ENCODE measurements around the gene PTPN14. TPM values are rescaled to one million over a fixed set of nuclear protein-coding genes. Genes with fewer than 3 reads are reported as not detected.

Gene PTPN14
- total and polyA plus RNA-seq, 11 donors, result 8.7 to 52.0 (median 33.5) TPM

DNA sequence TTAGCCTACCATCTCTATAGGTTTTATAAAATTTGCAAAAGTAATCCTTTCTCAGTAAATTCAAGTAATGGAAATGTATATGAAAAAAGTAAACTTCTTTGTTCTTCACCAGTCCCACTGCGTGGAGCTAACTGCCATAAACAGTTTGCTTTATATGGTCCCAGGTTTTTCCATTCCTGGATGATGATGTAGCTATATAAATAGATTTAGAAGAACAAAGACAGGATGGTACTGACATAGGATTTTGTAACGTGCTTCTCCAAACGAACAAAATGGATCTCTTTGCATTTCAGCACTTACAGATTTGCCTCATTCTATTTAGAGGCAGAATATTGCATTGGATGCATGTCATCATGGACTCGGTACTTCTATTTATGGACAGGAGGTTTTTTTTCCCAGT, 213.2 kb downstream of the PTPN14 start:
- Histone ChIP-seq H3K4me1 (peaks cover 0 to 36% (median 12%) of the 10 kb centered on the region in 12 donors), H3K27ac (peak overlapping the region in 11 of 12 donors; percentile 52 to 84 (median 75)), H3K4me3 (no peak overlapping the region), H3K9me3 (no peaks in the 10 kb centered on the region), H3K36me3 (peaks cover 0 to 41% (median 17%) of the 10 kb centered on the region in 9 donors), H3K27me3 (no peaks in the 10 kb centered on the region)
- ATAC-seq (peak in 3 of 4 donors; percentile 70 to 76 (median 73)), DNase-seq (no peak)
- TF ChIP-seq, protein P1, sequence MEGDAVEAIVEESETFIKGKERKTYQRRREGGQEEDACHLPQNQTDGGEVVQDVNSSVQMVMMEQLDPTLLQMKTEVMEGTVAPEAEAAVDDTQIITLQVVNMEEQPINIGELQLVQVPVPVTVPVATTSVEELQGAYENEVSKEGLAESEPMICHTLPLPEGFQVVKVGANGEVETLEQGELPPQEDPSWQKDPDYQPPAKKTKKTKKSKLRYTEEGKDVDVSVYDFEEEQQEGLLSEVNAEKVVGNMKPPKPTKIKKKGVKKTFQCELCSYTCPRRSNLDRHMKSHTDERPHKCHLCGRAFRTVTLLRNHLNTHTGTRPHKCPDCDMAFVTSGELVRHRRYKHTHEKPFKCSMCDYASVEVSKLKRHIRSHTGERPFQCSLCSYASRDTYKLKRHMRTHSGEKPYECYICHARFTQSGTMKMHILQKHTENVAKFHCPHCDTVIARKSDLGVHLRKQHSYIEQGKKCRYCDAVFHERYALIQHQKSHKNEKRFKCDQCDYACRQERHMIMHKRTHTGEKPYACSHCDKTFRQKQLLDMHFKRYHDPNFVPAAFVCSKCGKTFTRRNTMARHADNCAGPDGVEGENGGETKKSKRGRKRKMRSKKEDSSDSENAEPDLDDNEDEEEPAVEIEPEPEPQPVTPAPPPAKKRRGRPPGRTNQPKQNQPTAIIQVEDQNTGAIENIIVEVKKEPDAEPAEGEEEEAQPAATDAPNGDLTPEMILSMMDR (IDR thresholded peaks at IDR 0.05), result no peak
- no peak for TF ChIP-seq POLR2A (IDR thresholded peaks at IDR 0.05)
- whole genome bisulfite sequencing, 4 donors, result 31 to 41% (median 37%) methylated on average over 4 of the region's 4 CpGs
- intact Hi-C loops (cut with DNase I), result loop anchor here in 5 of 10 donors (5.0 to 10.0 kb wide), 3 partner anchors 34 to 1187 kb away; partner anchors contain the start of gene PTPN14 (in 3 of the 5)

DNA sequence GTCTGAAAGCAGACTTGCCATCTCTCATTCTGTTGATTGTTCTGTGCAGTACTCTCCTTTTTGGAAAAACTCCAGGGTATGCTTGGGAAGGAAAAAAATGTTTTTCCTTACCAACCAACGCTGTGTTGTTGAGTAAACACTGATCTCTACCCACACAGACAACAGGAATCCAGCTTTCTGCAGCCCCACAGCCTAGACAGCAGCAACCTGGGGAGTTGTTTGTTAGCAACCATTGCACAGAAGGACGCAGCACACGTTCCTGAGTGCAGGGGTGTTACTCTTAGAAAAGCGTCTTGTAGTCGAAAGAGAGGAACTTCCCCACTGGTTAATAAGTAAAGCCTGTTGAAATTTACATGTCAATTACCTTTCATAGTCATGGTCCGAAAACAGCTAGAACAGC, 213.9 kb downstream of the PTPN14 start:
- peak; percentile 13 to 69 (median 68) for ATAC-seq
- TF ChIP-seq, protein P1 (IDR thresholded peaks at IDR 0.05), result no peak
- intact Hi-C loops (cut with DNase I), result loop anchor here in 5 of 10 donors (5.0 to 10.0 kb wide), 3 partner anchors 35 to 1187 kb away; partner anchors contain the start of gene PTPN14 (in 3 of the 5)
- peak overlapping the region; percentile 3 to 84 (median 74) for H3K27ac ChIP-seq
- no peaks in the 10 kb centered on the region for H3K27me3 ChIP-seq
- WGBS, 4 donors, result 27 to 37% (median 32%) methylated on average over 6 of the region's 6 CpGs
- H3K4me1 ChIP-seq, result peaks cover 0 to 43% (median 14%) of the 10 kb centered on the region in 12 donors
- no peak overlapping the region for H3K4me3 ChIP-seq
- H3K9me3 ChIP-seq, result no peaks in the 10 kb centered on the region
- H3K36me3 ChIP-seq, result peaks cover 0 to 42% (median 17%) of the 10 kb centered on the region in 9 donors
- no peak for DNase-seq

DNA sequence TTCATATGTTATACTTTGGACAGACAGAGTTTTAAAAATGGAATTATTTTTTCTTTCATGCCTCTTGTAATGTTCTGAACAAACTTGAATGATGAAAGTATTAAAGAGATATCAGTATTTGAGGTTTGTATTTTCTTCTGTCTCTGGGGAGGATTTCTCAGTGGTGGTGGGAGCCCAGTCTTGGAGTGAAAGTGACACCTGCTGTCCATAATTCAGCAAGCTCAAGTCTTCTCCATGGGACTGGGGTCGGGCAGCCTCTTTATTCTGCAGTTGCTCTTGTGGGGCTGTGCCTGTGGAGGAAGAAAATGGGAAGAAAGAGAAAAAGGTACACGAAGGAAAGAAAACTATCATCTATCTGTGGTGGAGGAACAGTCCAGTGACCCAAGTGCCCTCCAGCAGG, 214.4 kb downstream of the PTPN14 start:
- H3K4me3 ChIP-seq, result no peak overlapping the region
- 52 to 78% (median 76%) methylated on average over 2 of the region's 2 CpGs for WGBS, 4 donors
- peaks cover 0 to 47% (median 17%) of the 10 kb centered on the region in 9 donors for H3K36me3 ChIP-seq
- no peaks in the 10 kb centered on the region for H3K9me3 ChIP-seq
- DNase-seq, result no peak
- peaks cover 0 to 48% (median 14%) of the 10 kb centered on the region in 12 donors for H3K4me1 ChIP-seq
- ATAC-seq, result no peak
- no peaks in the 10 kb centered on the region for H3K27me3 ChIP-seq
- peak overlapping the region; percentile 3 to 84 (median 74) for H3K27ac ChIP-seq
- intact Hi-C loops (cut with DNase I), result loop anchor here in 5 of 10 donors (5.0 to 10.0 kb wide), 3 partner anchors 35 to 1188 kb away; partner anchors contain the start of gene PTPN14 (in 3 of the 5)
- TF ChIP-seq POLR2A (IDR thresholded peaks at IDR 0.05), result no peak
- TF ChIP-seq, protein P1 (IDR thresholded peaks at IDR 0.05), result no peak

DNA sequence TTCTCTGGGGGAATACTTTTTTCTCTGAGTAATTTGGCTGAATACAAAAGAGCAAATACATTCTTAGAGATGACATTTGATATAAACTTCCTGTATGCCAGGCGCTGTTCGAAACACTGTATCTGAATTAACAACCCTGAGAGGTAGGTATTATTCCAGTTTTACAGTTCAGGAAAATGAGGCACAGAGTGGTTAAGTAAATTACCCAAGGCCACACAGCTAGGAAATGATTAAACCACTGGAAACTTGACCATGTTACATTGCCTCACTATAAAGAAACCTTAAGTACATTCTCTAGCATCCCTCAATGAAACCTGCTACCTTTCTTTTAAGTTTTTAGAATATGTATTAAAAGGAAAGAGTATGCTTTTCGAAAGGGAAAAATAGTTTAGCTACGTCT, 215.8 kb downstream of the PTPN14 start:
- intact Hi-C loops (cut with DNase I), result loop anchor here in 5 of 10 donors (5.0 to 10.0 kb wide), 3 partner anchors 37 to 1189 kb away; partner anchors contain the start of gene PTPN14 (in 3 of the 5)
- Histone ChIP-seq H3K27me3 (no peaks in the 10 kb centered on the region), H3K36me3 (peaks cover 0 to 61% (median 24%) of the 10 kb centered on the region in 9 donors), H3K27ac (peak overlapping the region in 1 of 12 donors; percentile 10), H3K9me3 (no peaks in the 10 kb centered on the region), H3K4me3 (no peak overlapping the region), H3K4me1 (peaks cover 0 to 52% (median 19%) of the 10 kb centered on the region in 12 donors)
- TF ChIP-seq POLR2A (IDR thresholded peaks at IDR 0.05), result no peak
- TF ChIP-seq, protein P1 (IDR thresholded peaks at IDR 0.05), result no peak
- 95 to 97% (median 96%) methylated on average over 4 of the region's 4 CpGs for WGBS, 4 donors
- DNase-seq (no peak), ATAC-seq (no peak)
